Astrocyte (in vitro differentiated cells and primary cell): Measurements from ENCODE around the gene CACNB4. TPM values are rescaled to one million over a fixed set of nuclear protein-coding genes. Genes with fewer than 3 reads are reported as not detected.
"Not testable (repeated sequence)": the region's sequence is repeated elsewhere in the genome, so short reads cannot be mapped to it uniquely, and the experiment has no call there.

Source experiments
- DNase-seq: peaks from one replicate; pipeline ENCODE4 v3.0.0-alpha.2; 2010; ENCODE audit warnings: low read depth
- FAIRE-seq: peaks from 2 replicates; lab custom pipeline; 2011; peaks lifted over from hg19 to GRCh38; lab: Jason Lieb, UNC
- H2AFZ ChIP-seq: 2 replicates; pipeline ENCODE4 v1.6.0; 2012; ENCODE audit warnings: low read depth, low read length, inconsistent platforms
- H3K27ac ChIP-seq: 2 replicates; pipeline ENCODE4 v1.5.1; 2011; ENCODE audit warnings: low read depth, low read length, inconsistent platforms
- H3K27me3 ChIP-seq: 2 replicates; pipeline ENCODE4 v1.6.0; 2011; ENCODE audit warnings: low read length, inconsistent platforms; ENCODE audit not compliant: insufficient read depth
- H3K36me3 ChIP-seq: 2 replicates; pipeline ENCODE4 v1.5.1; 2011; ENCODE audit warnings: low read length, inconsistent platforms; ENCODE audit not compliant: insufficient read depth
- H3K4me1 ChIP-seq: 2 replicates; pipeline ENCODE4 v1.5.1; 2011; ENCODE audit warnings: low read length, inconsistent platforms; ENCODE audit not compliant: insufficient read depth
- H3K4me2 ChIP-seq: 2 replicates; pipeline ENCODE4 v1.6.0; 2012; ENCODE audit warnings: low read length, inconsistent platforms
- H3K4me3 ChIP-seq: 2 replicates; pipeline ENCODE4 v1.5.1; 2011; ENCODE audit warnings: low read depth, mild to moderate bottlenecking, low read length, inconsistent platforms; ENCODE audit not compliant: insufficient read depth
- H3K79me2 ChIP-seq: 2 replicates; pipeline ENCODE4 v1.6.0; 2012; ENCODE audit warnings: mild to moderate bottlenecking, low read length, inconsistent platforms; ENCODE audit not compliant: insufficient read depth
- H3K9ac ChIP-seq: 2 replicates; pipeline ENCODE4 v1.6.0; 2012; ENCODE audit warnings: mild to moderate bottlenecking, low read length, inconsistent platforms
- H3K9me3 ChIP-seq: 2 replicates; pipeline ENCODE4 v1.5.1; 2012; ENCODE audit warnings: low read depth, mild to moderate bottlenecking, low read length, inconsistent platforms; ENCODE audit not compliant: insufficient read depth
- H4K20me1 ChIP-seq: 2 replicates; pipeline ENCODE4 v1.6.0; 2012; ENCODE audit warnings: low read length, inconsistent platforms; ENCODE audit not compliant: insufficient read depth
- H3K27ac Mint-ChIP-seq: one replicate; pipeline ENCODE4 v1.8.0; 2021; ENCODE audit warnings: mild to moderate bottlenecking, mixed read lengths; ENCODE audit not compliant: unreplicated experiment
- H3K27me3 Mint-ChIP-seq: one replicate; pipeline ENCODE4 v1.8.0; 2021; ENCODE audit warnings: low read depth, mixed read lengths; ENCODE audit not compliant: unreplicated experiment
- H3K36me3 Mint-ChIP-seq: one replicate; pipeline ENCODE4 v1.8.0; 2021; ENCODE audit warnings: low read depth, mixed read lengths; ENCODE audit not compliant: unreplicated experiment
- H3K4me1 Mint-ChIP-seq: one replicate; pipeline ENCODE4 v1.8.0; 2021; ENCODE audit warnings: low read depth, mixed read lengths; ENCODE audit not compliant: unreplicated experiment
- H3K4me3 Mint-ChIP-seq: one replicate; pipeline ENCODE4 v1.8.0; 2021; ENCODE audit warnings: mild to moderate bottlenecking, moderate library complexity, mixed read lengths; ENCODE audit not compliant: unreplicated experiment
- H3K9me3 Mint-ChIP-seq: one replicate; pipeline ENCODE4 v1.8.0; 2021; ENCODE audit warnings: mild to moderate bottlenecking, mixed read lengths; ENCODE audit not compliant: unreplicated experiment
- EZH2 ChIP-seq: IDR thresholded peaks from 2 replicates; pipeline ENCODE4 v1.6.1; 2012; ENCODE audit warnings: mild to moderate bottlenecking, low read length, inconsistent platforms; ENCODE audit not compliant: insufficient read depth
- total RNA-seq: library from RNA; stranded (reverse); gene quantifications from 2 replicates; pipeline ENCODE4 v1.2.1, GENCODE V29; 2021
- TF ChIP-seq, protein P1 (sequence below): IDR thresholded peaks from 2 replicates; pipeline ENCODE4 v1.5.1; 2011; ENCODE audit warnings: low read depth, mild to moderate bottlenecking, inconsistent platforms, low read length, moderate library complexity; ENCODE audit not compliant: insufficient read depth

CACNB4 gene
- total RNA-seq, 1 donor from 2014 or later, result 1.8 TPM

DNA sequence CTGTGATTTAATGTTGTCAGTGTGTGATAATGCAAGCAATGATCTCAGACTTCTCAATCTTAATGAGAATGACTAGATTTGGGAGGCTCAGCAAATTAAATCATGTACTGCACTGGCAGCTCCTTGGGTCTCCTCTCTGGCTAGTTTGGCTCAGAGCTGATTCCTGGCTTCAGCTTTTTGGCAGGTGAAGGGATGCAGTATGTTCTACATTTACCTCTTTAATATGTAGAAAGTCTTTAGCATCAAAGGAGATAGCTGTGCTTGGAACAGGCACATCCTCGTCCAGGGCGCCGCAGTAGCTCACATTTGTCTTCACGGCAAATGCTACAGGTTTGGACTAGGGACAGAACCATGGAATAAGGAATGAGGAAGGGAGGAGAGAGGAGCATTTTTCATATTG lies 218.3 kb downstream of the CACNB4 start:
- TF ChIP-seq, protein P1, sequence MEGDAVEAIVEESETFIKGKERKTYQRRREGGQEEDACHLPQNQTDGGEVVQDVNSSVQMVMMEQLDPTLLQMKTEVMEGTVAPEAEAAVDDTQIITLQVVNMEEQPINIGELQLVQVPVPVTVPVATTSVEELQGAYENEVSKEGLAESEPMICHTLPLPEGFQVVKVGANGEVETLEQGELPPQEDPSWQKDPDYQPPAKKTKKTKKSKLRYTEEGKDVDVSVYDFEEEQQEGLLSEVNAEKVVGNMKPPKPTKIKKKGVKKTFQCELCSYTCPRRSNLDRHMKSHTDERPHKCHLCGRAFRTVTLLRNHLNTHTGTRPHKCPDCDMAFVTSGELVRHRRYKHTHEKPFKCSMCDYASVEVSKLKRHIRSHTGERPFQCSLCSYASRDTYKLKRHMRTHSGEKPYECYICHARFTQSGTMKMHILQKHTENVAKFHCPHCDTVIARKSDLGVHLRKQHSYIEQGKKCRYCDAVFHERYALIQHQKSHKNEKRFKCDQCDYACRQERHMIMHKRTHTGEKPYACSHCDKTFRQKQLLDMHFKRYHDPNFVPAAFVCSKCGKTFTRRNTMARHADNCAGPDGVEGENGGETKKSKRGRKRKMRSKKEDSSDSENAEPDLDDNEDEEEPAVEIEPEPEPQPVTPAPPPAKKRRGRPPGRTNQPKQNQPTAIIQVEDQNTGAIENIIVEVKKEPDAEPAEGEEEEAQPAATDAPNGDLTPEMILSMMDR, result no peak
- H3K4me1 Mint-ChIP-seq, result peaks cover 8% of the 10 kb centered on the region
- no peak for FAIRE-seq

DNA sequence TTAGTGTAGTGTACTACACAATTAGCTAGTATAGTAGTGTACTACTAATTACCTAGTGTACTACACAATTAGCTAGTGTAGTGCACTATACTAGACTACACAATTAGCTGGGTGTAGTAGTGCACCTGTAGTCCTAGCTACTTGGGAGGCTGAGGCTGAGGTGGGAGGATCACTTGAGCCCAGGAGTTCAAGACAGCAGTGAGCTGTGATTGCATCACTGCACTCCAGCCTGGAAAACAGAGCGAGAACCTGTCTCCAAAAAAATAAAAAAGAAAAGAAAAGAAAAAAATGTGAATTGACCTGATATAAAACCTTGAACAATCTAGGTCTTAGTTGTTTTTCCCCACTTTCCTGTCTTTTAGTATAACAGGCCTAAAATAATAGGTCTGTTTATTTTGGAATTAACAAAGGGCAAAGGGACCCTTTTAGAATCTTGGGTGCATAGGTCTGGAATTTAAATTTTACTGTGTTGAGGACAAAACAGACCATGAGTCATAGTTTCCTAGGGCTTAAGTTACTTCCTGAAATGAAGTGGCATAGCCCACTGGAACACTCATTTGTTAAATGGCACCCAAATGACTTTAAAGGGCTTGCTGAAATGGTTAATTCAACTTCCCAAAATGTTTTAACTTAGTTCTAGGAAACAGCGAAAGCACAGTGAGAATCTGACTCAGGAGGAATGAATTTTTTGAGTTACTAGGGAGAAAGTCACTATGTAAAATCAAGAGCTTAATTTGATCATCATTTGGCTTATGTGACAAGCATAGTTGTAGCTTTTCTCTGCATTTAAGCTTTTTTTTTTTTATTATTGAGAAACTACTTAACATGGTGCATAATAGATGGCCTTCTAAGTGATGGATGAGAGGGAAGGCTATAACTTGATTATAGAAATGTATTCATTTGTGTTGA lies 219.9 kb downstream of the CACNB4 start:
- no peak overlapping the region for H3K4me2 ChIP-seq
- FAIRE-seq, result no peak
- no peaks in the 10 kb centered on the region for H3K79me2 ChIP-seq
- H3K27me3 ChIP-seq, result no peaks in the 10 kb centered on the region
- no peak overlapping the region for H3K4me3 ChIP-seq
- Mint-ChIP-seq H3K27ac (peak overlapping the region; percentile 47), H3K4me1 (peaks cover 8% of the 10 kb centered on the region), H3K36me3 (peaks cover 3% of the 10 kb centered on the region), H3K27me3 (no peaks in the 10 kb centered on the region), H3K9me3 (peaks cover 3% of the 10 kb centered on the region), H3K4me3 (no peak overlapping the region)
- TF ChIP-seq, protein P1, result no peak
- no peak for TF ChIP-seq EZH2
- DNase-seq, result peak; percentile 55
- no peak overlapping the region for H3K27ac ChIP-seq
- H3K36me3 ChIP-seq, result no peaks in the 10 kb centered on the region
- H2AFZ ChIP-seq, result no peak overlapping the region
- H3K9me3 ChIP-seq, result no peaks in the 10 kb centered on the region
- no peaks in the 10 kb centered on the region for H3K4me1 ChIP-seq
- H3K9ac ChIP-seq, result no peak overlapping the region
- H4K20me1 ChIP-seq, result no peaks in the 10 kb centered on the region

More for the DNA sequence above, 218.3 kb downstream of the CACNB4 start:
- no peak for DNase-seq
- Histone ChIP-seq H4K20me1 (no peaks in the 10 kb centered on the region), H3K4me2 (no peak overlapping the region), H3K4me1 (no peaks in the 10 kb centered on the region), H3K9me3 (no peaks in the 10 kb centered on the region), H3K36me3 (no peaks in the 10 kb centered on the region), H3K4me3 (no peak overlapping the region), H3K79me2 (no peaks in the 10 kb centered on the region), H3K9ac (no peak overlapping the region), H3K27ac (no peak overlapping the region), H2AFZ (no peak overlapping the region), H3K27me3 (no peaks in the 10 kb centered on the region)
- no peak overlapping the region for H3K27ac Mint-ChIP-seq
- no peaks in the 10 kb centered on the region for H3K27me3 Mint-ChIP-seq
- no peaks in the 10 kb centered on the region for H3K36me3 Mint-ChIP-seq
- H3K4me3 Mint-ChIP-seq, result no peak overlapping the region
- H3K9me3 Mint-ChIP-seq, result no peaks in the 10 kb centered on the region

- Histone ChIP-seq H3K9me3 (no peaks in the 10 kb centered on the region), H4K20me1 (no peaks in the 10 kb centered on the region), H3K4me3 (no peak overlapping the region), H3K27me3 (no peaks in the 10 kb centered on the region), H3K9ac (no peak overlapping the region), H3K27ac (no peak overlapping the region), H3K4me2 (no peak overlapping the region), H3K79me2 (no peaks in the 10 kb centered on the region), H2AFZ (no peak overlapping the region), H3K4me1 (no peaks in the 10 kb centered on the region), H3K36me3 (no peaks in the 10 kb centered on the region)
- no peak overlapping the region for H3K27ac Mint-ChIP-seq
- TF ChIP-seq, protein P1, result no peak
- TF ChIP-seq EZH2, result no peak
- no peak for FAIRE-seq
- peaks cover 3% of the 10 kb centered on the region for H3K9me3 Mint-ChIP-seq
- peaks cover 4% of the 10 kb centered on the region for H3K36me3 Mint-ChIP-seq
- H3K4me3 Mint-ChIP-seq, result no peak overlapping the region
- no peak for DNase-seq
- peaks cover 8% of the 10 kb centered on the region for H3K4me1 Mint-ChIP-seq
- no peaks in the 10 kb centered on the region for H3K27me3 Mint-ChIP-seq
Observed at GRCh38 chr2:151878204-151878603, 220.6 kb downstream of the CACNB4 start.

- DNase-seq, H3K27me3 Mint-ChIP-seq, H3K36me3 ChIP-seq, H3K27ac Mint-ChIP-seq, H3K9me3 Mint-ChIP-seq, H3K27me3 ChIP-seq, H3K4me2 ChIP-seq, H3K4me1 ChIP-seq, H3K4me3 ChIP-seq, H3K36me3 Mint-ChIP-seq, H3K9ac ChIP-seq, H3K4me3 Mint-ChIP-seq, H4K20me1 ChIP-seq, FAIRE-seq, H3K79me2 ChIP-seq, H3K9me3 ChIP-seq, H3K4me1 Mint-ChIP-seq, H2AFZ ChIP-seq, H3K27ac ChIP-seq: not testable (repeated sequence)
Observed at GRCh38 chr2:151875631-151876030, 223.2 kb downstream of the CACNB4 start.
